Panc1 (cell line): ENCODE measurements around the gene ACAD8.

Experiments used
- POLR2AphosphoS5 ChIP-seq: IDR thresholded peaks from 2 replicates; pipeline ENCODE4 v1.6.1; 2012; ENCODE audit warnings: mild to moderate bottlenecking, low read depth, low read length, moderate library complexity
- TCF7L2 ChIP-seq: IDR thresholded peaks from 2 replicates; pipeline ENCODE4 v1.6.1; 2011; ENCODE audit warnings: mild to moderate bottlenecking, low read depth, low read length, inconsistent platforms
- TF ChIP-seq, protein P1 (sequence below): fragments of 450-650 bp; IDR thresholded peaks from 2 replicates; pipeline ENCODE4 v1.5.1; 2017; ENCODE audit warnings: mild to moderate bottlenecking
- TF ChIP-seq, protein P2 (sequence below), 2 experiments: IDR thresholded peaks; 2 replicates each; pipeline ENCODE4 v1.6.1; 2011 to 2012; ENCODE audit warnings: low read depth in 2 of 2, control low read depth in 1 of 2, low read length in 1 of 2, mild to moderate bottlenecking in 1 of 2, moderate library complexity in 1 of 2; ENCODE audit not compliant: insufficient read depth in 1 of 2

DNA sequence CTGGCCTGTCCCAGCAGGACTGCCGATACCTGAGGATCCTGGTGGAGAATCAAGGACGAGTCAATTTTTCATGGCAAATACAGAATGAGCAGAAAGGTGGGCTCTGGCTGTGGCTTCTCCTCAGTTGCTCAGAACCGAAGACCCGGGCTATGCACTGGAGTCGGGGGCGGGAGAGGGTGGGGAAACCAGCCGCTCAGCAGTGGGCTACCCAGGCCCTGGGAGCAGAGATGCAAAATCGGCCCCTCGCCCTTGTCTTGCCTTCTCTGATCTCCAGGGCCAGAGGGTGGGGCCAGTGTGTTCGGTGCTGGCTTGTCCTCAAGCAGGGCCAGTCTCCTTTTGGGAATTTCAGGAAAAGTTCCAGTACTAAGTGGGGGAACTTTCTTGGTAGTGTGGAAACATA, 60.0 kb downstream of the ACAD8 start:
- TF ChIP-seq, protein P1, sequence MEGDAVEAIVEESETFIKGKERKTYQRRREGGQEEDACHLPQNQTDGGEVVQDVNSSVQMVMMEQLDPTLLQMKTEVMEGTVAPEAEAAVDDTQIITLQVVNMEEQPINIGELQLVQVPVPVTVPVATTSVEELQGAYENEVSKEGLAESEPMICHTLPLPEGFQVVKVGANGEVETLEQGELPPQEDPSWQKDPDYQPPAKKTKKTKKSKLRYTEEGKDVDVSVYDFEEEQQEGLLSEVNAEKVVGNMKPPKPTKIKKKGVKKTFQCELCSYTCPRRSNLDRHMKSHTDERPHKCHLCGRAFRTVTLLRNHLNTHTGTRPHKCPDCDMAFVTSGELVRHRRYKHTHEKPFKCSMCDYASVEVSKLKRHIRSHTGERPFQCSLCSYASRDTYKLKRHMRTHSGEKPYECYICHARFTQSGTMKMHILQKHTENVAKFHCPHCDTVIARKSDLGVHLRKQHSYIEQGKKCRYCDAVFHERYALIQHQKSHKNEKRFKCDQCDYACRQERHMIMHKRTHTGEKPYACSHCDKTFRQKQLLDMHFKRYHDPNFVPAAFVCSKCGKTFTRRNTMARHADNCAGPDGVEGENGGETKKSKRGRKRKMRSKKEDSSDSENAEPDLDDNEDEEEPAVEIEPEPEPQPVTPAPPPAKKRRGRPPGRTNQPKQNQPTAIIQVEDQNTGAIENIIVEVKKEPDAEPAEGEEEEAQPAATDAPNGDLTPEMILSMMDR, result no peak
- TF ChIP-seq, protein P2, sequence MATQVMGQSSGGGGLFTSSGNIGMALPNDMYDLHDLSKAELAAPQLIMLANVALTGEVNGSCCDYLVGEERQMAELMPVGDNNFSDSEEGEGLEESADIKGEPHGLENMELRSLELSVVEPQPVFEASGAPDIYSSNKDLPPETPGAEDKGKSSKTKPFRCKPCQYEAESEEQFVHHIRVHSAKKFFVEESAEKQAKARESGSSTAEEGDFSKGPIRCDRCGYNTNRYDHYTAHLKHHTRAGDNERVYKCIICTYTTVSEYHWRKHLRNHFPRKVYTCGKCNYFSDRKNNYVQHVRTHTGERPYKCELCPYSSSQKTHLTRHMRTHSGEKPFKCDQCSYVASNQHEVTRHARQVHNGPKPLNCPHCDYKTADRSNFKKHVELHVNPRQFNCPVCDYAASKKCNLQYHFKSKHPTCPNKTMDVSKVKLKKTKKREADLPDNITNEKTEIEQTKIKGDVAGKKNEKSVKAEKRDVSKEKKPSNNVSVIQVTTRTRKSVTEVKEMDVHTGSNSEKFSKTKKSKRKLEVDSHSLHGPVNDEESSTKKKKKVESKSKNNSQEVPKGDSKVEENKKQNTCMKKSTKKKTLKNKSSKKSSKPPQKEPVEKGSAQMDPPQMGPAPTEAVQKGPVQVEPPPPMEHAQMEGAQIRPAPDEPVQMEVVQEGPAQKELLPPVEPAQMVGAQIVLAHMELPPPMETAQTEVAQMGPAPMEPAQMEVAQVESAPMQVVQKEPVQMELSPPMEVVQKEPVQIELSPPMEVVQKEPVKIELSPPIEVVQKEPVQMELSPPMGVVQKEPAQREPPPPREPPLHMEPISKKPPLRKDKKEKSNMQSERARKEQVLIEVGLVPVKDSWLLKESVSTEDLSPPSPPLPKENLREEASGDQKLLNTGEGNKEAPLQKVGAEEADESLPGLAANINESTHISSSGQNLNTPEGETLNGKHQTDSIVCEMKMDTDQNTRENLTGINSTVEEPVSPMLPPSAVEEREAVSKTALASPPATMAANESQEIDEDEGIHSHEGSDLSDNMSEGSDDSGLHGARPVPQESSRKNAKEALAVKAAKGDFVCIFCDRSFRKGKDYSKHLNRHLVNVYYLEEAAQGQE (IDR thresholded peaks at IDR 0.05; ENCODE audit: insufficient read depth in 1 of 2, low read depth in 2 of 2, low read length in 1 of 2), result no peak
- TF ChIP-seq POLR2AphosphoS5 (no peak), TCF7L2 (no peak)
